IMR-90 (cell line): Measurements from ENCODE around the gene DMRT2. TPM values are rescaled to one million over a fixed set of nuclear protein-coding genes. Genes with fewer than 3 reads are reported as not detected.

Experiments
- ATAC-seq: fragments of 200-7000 bp; cut with Tn5 transposase; 2 replicates; pipeline ENCODE4 v1.9.1; 2020; ENCODE audit warnings: low read depth, mild to moderate bottlenecking, moderate library complexity
- Bru-seq: library from RNA; stranded (reverse); fragments of 400-500 nt; gene quantifications from one replicate; lab custom pipeline; 2021; lab: Mats Ljungman, UMichigan
- BruChase-seq, 2 experiments: library from RNA; stranded (reverse); fragments of 400-500 nt; gene quantifications; one replicate each; lab custom pipeline; 2021; lab: Mats Ljungman, UMichigan
- BruUV-seq: library from RNA; stranded (reverse); fragments of 400-500 nt; replicated peaks from 2 replicates; lab custom pipeline; 2021; lab: Mats Ljungman, UMichigan
- CTCF ChIA-PET: fragments of 300-600 bp; formaldehyde crosslinking; extraction: SDS; loops from one replicate; lab custom pipeline; 2021; ENCODE audit warnings: antibody characterized with exemption; lab: Yijun Ruan, JAX
- POLR2A ChIA-PET: fragments of 300-600 bp; sonication (Branson Sonifier 250); formaldehyde crosslinking; loops from one replicate; lab custom pipeline; 2022; ENCODE audit warnings: antibody characterized with exemption; ENCODE audit not compliant: unreplicated experiment; lab: Charles Lee
- DNase-seq: peaks from one replicate; pipeline ENCODE4 v3.0.0; 2013
- H2AFZ ChIP-seq: replicated peaks from 2 replicates; pipeline ENCODE3; 2013; ENCODE audit warnings: low read length, mild to moderate bottlenecking; ENCODE audit not compliant: poor library complexity
- H2AK5ac ChIP-seq: 2 replicates; pipeline ENCODE4 v1.6.1; 2013; ENCODE audit warnings: low read depth, low read length, inconsistent platforms
- H2AK9ac ChIP-seq: replicated peaks from 2 replicates; pipeline ENCODE3; 2013; ENCODE audit warnings: mild to moderate bottlenecking, low read depth, low read length, moderate library complexity; ENCODE audit not compliant: poor library complexity
- H2BK120ac ChIP-seq: 2 replicates; pipeline ENCODE4 v1.6.1; 2013; ENCODE audit warnings: low read depth, low read length, inconsistent platforms
- H2BK15ac ChIP-seq: 3 replicates; pipeline ENCODE4 v1.6.1; 2013; ENCODE audit warnings: low read depth, low read length, inconsistent platforms
- H2BK20ac ChIP-seq: 2 replicates; pipeline ENCODE4 v1.6.1; 2013; ENCODE audit warnings: low read depth, mild to moderate bottlenecking, inconsistent platforms, low read length, moderate library complexity
- H2BK5ac ChIP-seq: 2 replicates; pipeline ENCODE4 v1.6.1; 2013; ENCODE audit warnings: mild to moderate bottlenecking, low read depth, low read length, inconsistent platforms; ENCODE audit not compliant: poor library complexity, severe bottlenecking
- H3K14ac ChIP-seq: replicated peaks from 2 replicates; pipeline ENCODE4 v1.6.1; 2013; ENCODE audit warnings: low read depth, low read length, inconsistent platforms
- H3K18ac ChIP-seq: 2 replicates; pipeline ENCODE4 v1.6.1; 2013; ENCODE audit warnings: low read depth, low read length, control low read depth
- H3K23ac ChIP-seq: 2 replicates; pipeline ENCODE4 v1.6.1; 2013; ENCODE audit warnings: low read depth, low read length, inconsistent platforms
- H3K27ac ChIP-seq: 2 replicates; pipeline ENCODE4 v1.5.1; 2013; ENCODE audit warnings: mild to moderate bottlenecking, control low read depth, low read length; ENCODE audit not compliant: insufficient read depth
- H3K27me3 ChIP-seq: 2 replicates; pipeline ENCODE4 v1.6.1; 2013; ENCODE audit warnings: low read length; ENCODE audit not compliant: control insufficient read depth, insufficient read depth
- H3K36me3 ChIP-seq: 2 replicates; pipeline ENCODE4 v1.6.1; 2013; ENCODE audit warnings: low read length, mixed read lengths; ENCODE audit not compliant: control insufficient read depth, insufficient read depth
- H3K4ac ChIP-seq: 2 replicates; pipeline ENCODE4 v1.6.1; 2013; ENCODE audit warnings: low read depth, low read length, inconsistent platforms
- H3K4me1 ChIP-seq: 2 replicates; pipeline ENCODE4 v1.6.1; 2013; ENCODE audit warnings: low read length, mixed read lengths; ENCODE audit not compliant: control insufficient read depth, insufficient read depth
- H3K4me2 ChIP-seq: 2 replicates; pipeline ENCODE4 v1.6.1; 2013; ENCODE audit warnings: low read depth, mild to moderate bottlenecking, control low read depth, low read length, moderate library complexity
- H3K4me3 ChIP-seq: 2 replicates; pipeline ENCODE4 v1.5.1; 2013; ENCODE audit warnings: low read depth, mild to moderate bottlenecking, control low read depth, low read length, moderate library complexity; ENCODE audit not compliant: insufficient read depth
- H3K56ac ChIP-seq: 2 replicates; pipeline ENCODE4 v1.6.1; 2013; ENCODE audit warnings: low read length, inconsistent platforms; ENCODE audit not compliant: insufficient read depth; ENCODE audit errors: extremely low read depth
- H3K79me1 ChIP-seq, 2 experiments: 2 replicates each; pipeline ENCODE4 v1.6.1; 2013; ENCODE audit warnings: low read length in 2 of 2, inconsistent platforms in 1 of 2, low read depth in 1 of 2
- H3K9ac ChIP-seq: 2 replicates; pipeline ENCODE4 v1.6.1; 2013; ENCODE audit warnings: low read depth, low read length, control low read depth
- H3K9me1 ChIP-seq: 2 replicates; pipeline ENCODE4 v1.6.1; 2013; ENCODE audit warnings: low read length, inconsistent platforms; ENCODE audit not compliant: insufficient read depth
- H3K9me3 ChIP-seq: 2 replicates; pipeline ENCODE4 v1.6.1; 2013; ENCODE audit warnings: low read length; ENCODE audit not compliant: control insufficient read depth, insufficient read depth
- H4K20me1 ChIP-seq: 2 replicates; pipeline ENCODE4 v1.6.1; 2013; ENCODE audit warnings: low read length, inconsistent platforms; ENCODE audit not compliant: insufficient read depth
- H4K5ac ChIP-seq: 2 replicates; pipeline ENCODE4 v1.6.1; 2013; ENCODE audit warnings: mild to moderate bottlenecking, low read depth, low read length, control low read depth
- H4K8ac ChIP-seq, 2 experiments: 2 replicates each; pipeline ENCODE4 v1.6.1; 2013; ENCODE audit warnings: low read depth in 2 of 2, low read length in 2 of 2, control low read depth in 1 of 2, inconsistent platforms in 1 of 2
- H4K91ac ChIP-seq: 2 replicates; pipeline ENCODE4 v1.6.1; 2013; ENCODE audit warnings: low read depth, low read length, inconsistent platforms; ENCODE audit not compliant: insufficient read depth
- BHLHE40 ChIP-seq: fragments of 150-350 bp; IDR thresholded peaks from 2 replicates; pipeline ENCODE4 v1.6.1; 2016; ENCODE audit warnings: mild to moderate bottlenecking, low read depth, low read length
- CEBPB ChIP-seq: IDR thresholded peaks from 2 replicates; pipeline ENCODE4 v1.6.1; 2012; ENCODE audit warnings: low read depth, low read length, improper control_type of control experiment
- CHD1 ChIP-seq: IDR thresholded peaks from 2 replicates; pipeline ENCODE4 v1.6.1; 2012; ENCODE audit warnings: low read depth, low read length, improper control_type of control experiment
- CTCF ChIP-seq: conservative IDR thresholded peaks from 2 replicates; pipeline ENCODE4 v1.5.1; 2012; ENCODE audit warnings: mild to moderate bottlenecking, low read depth, low read length, improper control_type of control experiment
- MAFK ChIP-seq: IDR thresholded peaks from 2 replicates; pipeline ENCODE4 v1.6.1; 2012; ENCODE audit warnings: low read depth, low read length, improper control_type of control experiment
- MXI1 ChIP-seq: IDR thresholded peaks from 2 replicates; pipeline ENCODE4 v1.6.1; 2012; ENCODE audit warnings: low read depth, mild to moderate bottlenecking, low read length, moderate library complexity, borderline replicate concordance
- NFE2L2 ChIP-seq: fragments of 150-350 bp; IDR thresholded peaks from 2 replicates; pipeline ENCODE4 v1.6.1; 2016; ENCODE audit warnings: low read depth, mild to moderate bottlenecking, low read length
- POLR2A ChIP-seq: IDR thresholded peaks from 2 replicates; pipeline ENCODE4 v1.6.1; 2012; ENCODE audit warnings: mild to moderate bottlenecking, low read depth, low read length
- RAD21 ChIP-seq: IDR thresholded peaks from 2 replicates; pipeline ENCODE4 v1.6.1; 2012; ENCODE audit warnings: low read length, improper control_type of control experiment
- RCOR1 ChIP-seq: IDR thresholded peaks from 2 replicates; pipeline ENCODE4 v1.6.1; 2012; ENCODE audit warnings: mild to moderate bottlenecking, low read length, improper control_type of control experiment; ENCODE audit not compliant: insufficient replicate concordance
- RFX5 ChIP-seq: IDR thresholded peaks from 2 replicates; pipeline ENCODE4 v1.8.0; 2012; ENCODE audit warnings: low read depth, mild to moderate bottlenecking, low read length, moderate library complexity
- whole genome bisulfite sequencing, 2 experiments: methylation state at CpG; one replicate each; pipeline versions ENCODE4 v1.1.5 to v1.1.7; 2013; ENCODE audit warnings: missing lambda C conversion rate in 2 of 2; ENCODE audit not compliant: insufficient read length in 1 of 2; ENCODE audit errors: extremely low coverage in 2 of 2; 5-methylcytosine and 5-hydroxymethylcytosine counted together
- dilution Hi-C: fragments of 300-500 bp; cut with HindIII; formaldehyde crosslinking; loops from one replicate; pipeline ENCODE4 v1.14.3; 2018; ENCODE audit warnings: low sequenced_read_pairs; ENCODE audit not compliant: unreplicated experiment
- in situ Hi-C: fragments of 300-500 bp; cut with MboI; formaldehyde crosslinking; loops from 3 replicates; pipeline ENCODE4 v1.14.3; 2019; ENCODE audit warnings: low sequenced_read_pairs, inconsistent platforms, mixed read lengths
- intact Hi-C: fragments of 100-400 bp; cut with micrococcal nuclease; formaldehyde crosslinking; loops from 2 replicates; pipeline ENCODE4 v1.10.0; 2022
- long read RNA-seq: library from polyadenylated mRNA; unstranded; transcript quantifications from one replicate; pipeline ENCODE4 v2.0.0, GENCODE V29; 2021; ENCODE audit not compliant: unreplicated experiment
- polyA plus RNA-seq, 3 experiments: library from polyadenylated mRNA; depleted of rRNA; stranded (reverse); fragments of >200 nt; gene quantifications; 2 replicates each; pipeline ENCODE4 v1.2.3, GENCODE V29; 2012; ENCODE audit warnings: low replicate concordance in 1 of 3
- total RNA-seq: library from RNA; depleted of rRNA; stranded (reverse); fragments of >200 nt; gene quantifications from 2 replicates; pipeline ENCODE4 v1.2.3, GENCODE V29; 2012; rRNA removed

Gene DMRT2
- total RNA-seq, result not detected in 2 replicates
- not detected in 2 replicates for polyA plus RNA-seq (2012; rRNA removed)
- not detected in 2 replicates for polyA plus RNA-seq (2012; cell fraction: cytosol; rRNA removed)
- not detected in 2 replicates for polyA plus RNA-seq (2012; cell fraction: nucleus; rRNA removed; ENCODE audit: low replicate concordance)
- not detected for Bru-seq, nascent RNA
- BruChase-seq, experiment 1, labeled RNA remaining after a 6-hour chase, result not detected
- BruChase-seq, experiment 2, labeled RNA remaining after a 2-hour chase, result not detected
- long read RNA-seq, result 0 reads

GRCh38 chr9:1050125-1050895, at the start of gene DMRT2:
TSS of gene DMRT2 (plus strand) at chr9:1050357. CDS start at chr9:1051614, 1,257 bp downstream.
- no peak within 1 kb of the TSS for H3K23ac ChIP-seq
- no peak within 1 kb of the TSS for H2BK20ac ChIP-seq
- POLR2A ChIA-PET, result no interaction called here
- WGBS, 2 experiments, result 6% methylated on average over 30 of the region's 48 CpGs; no CpG with 5 or more reads in 1 of the 2 experiments
- no peak within 1 kb of the TSS for H2BK5ac ChIP-seq
- no peak for TF ChIP-seq CTCF
- TF ChIP-seq RCOR1, result no peak
- no peak for TF ChIP-seq MXI1
- no peak for TF ChIP-seq CEBPB
- TF ChIP-seq POLR2A, result no peak
- TF ChIP-seq MAFK, result no peak
- no peak for TF ChIP-seq RAD21
- no peak for TF ChIP-seq RFX5
- no peak for TF ChIP-seq CHD1
- no peak for TF ChIP-seq BHLHE40
- TF ChIP-seq NFE2L2, result no peak
- no peaks in the 10 kb centered on the region for H4K20me1 ChIP-seq
- no peak within 1 kb of the TSS for H3K9ac ChIP-seq
- H2BK15ac ChIP-seq, result no peak within 1 kb of the TSS
- H2AK9ac ChIP-seq, result no peak within 1 kb of the TSS
- no peak within 1 kb of the TSS for H2BK120ac ChIP-seq
- H3K4me3 ChIP-seq, result no peak within 1 kb of the TSS
- no peak within 1 kb of the TSS for H3K56ac ChIP-seq
- no peak within 1 kb of the TSS; the same call in 1 of the 2 replicates for H3K4me2 ChIP-seq
- peak; percentile 43 for DNase-seq
- peak; percentile 44; the same call in 1 of the 2 replicates for ATAC-seq
- H2AFZ ChIP-seq, result peak within 1 kb of the TSS; percentile 43
- H3K79me1 ChIP-seq, result no peaks in the 10 kb centered on the region
- no peaks in the 10 kb centered on the region for H3K36me3 ChIP-seq
- no peak within 1 kb of the TSS for H3K14ac ChIP-seq
- CTCF ChIA-PET, result no interaction called here
- H3K4me1 ChIP-seq, result no peaks in the 10 kb centered on the region
- peaks cover 23% of the 10 kb centered on the region; the same call in 1 of the 2 replicates for H3K9me3 ChIP-seq
- no peak within 1 kb of the TSS for H3K27ac ChIP-seq
- H4K5ac ChIP-seq, result no peak within 1 kb of the TSS
- H3K4ac ChIP-seq, result no peak within 1 kb of the TSS
- H3K9me1 ChIP-seq, result no peaks in the 10 kb centered on the region
- no TSS peak for BruUV-seq
- dilution Hi-C loops, result no loop called here
- no peak within 1 kb of the TSS for H4K91ac ChIP-seq
- H2AK5ac ChIP-seq, result no peak within 1 kb of the TSS
- in situ Hi-C loops, result no loop called here
- H4K8ac ChIP-seq, result no peak within 1 kb of the TSS
- intact Hi-C loops, result no loop called here
- peaks cover 85% of the 10 kb centered on the region for H3K27me3 ChIP-seq
- no peak within 1 kb of the TSS for H3K18ac ChIP-seq
